GM21576 (cell line): ENCODE data around the gene STK33.

Source experiments
- ATAC-seq: cut with Tn5 transposase; IDR thresholded peaks from one replicate; pipeline ENCODE4 v1.9.1; 2021; ENCODE audit warnings: mild to moderate bottlenecking, moderate library complexity; ENCODE audit not compliant: unreplicated experiment

The STK33 gene

DNA sequence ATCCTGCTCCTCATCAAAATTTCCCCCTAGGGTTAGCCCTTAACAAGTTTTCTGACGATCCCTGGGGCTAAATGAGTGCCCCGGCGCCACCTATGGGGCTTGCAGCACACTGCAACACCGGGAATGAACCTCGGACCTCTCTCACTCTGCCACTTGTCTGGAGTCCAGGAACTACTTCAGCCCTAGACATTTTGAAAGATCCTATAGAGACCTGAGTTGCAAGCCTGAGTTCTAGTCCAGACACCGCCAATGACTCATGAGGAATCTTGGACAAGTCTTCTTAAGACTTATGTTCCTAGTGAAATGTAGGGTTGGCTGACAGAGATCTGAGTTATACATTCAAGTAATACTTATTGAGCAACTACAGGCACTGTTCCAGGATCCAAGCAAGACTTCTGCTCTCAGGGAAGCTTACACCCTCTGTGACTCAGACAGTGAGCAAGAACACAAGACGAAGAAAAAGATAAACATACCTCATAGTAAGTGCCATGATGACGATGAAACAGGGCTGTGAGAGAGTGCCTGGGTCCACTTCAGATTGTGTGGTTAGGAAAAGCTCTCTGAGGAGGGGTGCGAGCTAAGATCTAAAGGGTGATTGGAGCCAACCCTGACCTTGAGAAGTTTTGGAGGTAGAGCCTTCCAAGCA, 10.2 kb upstream of the STK33 start:
- ATAC-seq, result peak; percentile 82

DNA sequence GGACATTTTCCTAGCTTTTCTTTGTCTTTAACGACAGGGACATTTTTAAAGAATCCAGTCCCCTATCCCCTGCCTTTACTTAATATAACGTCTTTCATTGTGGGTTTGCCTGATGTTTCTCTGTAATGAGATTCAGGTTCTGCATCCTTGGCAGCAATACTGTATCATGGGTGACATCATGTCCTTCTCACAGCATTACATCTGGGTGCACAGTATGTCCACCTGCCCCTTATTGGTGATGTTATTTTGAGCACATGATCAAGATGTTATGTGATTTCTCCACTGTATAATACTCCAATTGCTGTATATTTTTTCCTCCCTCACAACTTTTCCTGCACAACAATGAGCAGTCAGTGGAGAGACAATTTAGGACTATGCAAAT, 9.7 kb upstream of the STK33 start:
- no peak for ATAC-seq

- no peak for ATAC-seq
These were observed 7.5 kb upstream of the STK33 start for GRCh38 chr11:8601376-8602133.

GRCh38 chr11:8598506-8598905, 4.5 kb upstream of the STK33 start:
- ATAC-seq, result no peak

GRCh38 chr11:8597182-8597581, 3.2 kb upstream of the STK33 start:
- ATAC-seq, result no peak

GRCh38 chr11:8596504-8597046, 2.5 kb upstream of the STK33 start:
- ATAC-seq, result no peak

GRCh38 chr11:8593455-8593854, 573 bp downstream of the STK33 start:
- ATAC-seq, result peak; percentile 19

DNA sequence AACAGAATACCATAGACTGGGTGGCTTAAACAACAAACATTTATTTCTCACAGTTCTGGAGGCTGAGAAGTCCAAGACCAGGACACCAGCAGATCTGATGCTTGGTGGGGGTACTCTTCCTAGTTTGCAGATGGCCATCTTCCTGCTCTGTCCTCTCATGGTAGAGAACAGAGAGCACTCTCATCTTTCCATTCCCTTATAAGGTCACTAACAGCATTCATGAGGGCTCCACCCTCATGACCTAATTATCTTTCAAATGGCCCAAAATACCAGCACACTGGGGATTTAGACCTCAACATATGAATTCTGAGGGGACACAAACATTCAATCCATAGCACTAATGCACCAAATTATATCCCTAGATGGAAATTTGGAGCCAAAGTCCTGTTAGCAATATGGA, 6.1 kb downstream of the STK33 start:
- ATAC-seq, result no peak

- no peak for ATAC-seq
These were observed 7.2 kb downstream of the STK33 start for GRCh38 chr11:8586805-8587204.

GRCh38 chr11:8586184-8586583, 7.8 kb downstream of the STK33 start:
- no peak for ATAC-seq

GRCh38 chr11:8584511-8584910, 9.5 kb downstream of the STK33 start:
- ATAC-seq, result no peak

DNA sequence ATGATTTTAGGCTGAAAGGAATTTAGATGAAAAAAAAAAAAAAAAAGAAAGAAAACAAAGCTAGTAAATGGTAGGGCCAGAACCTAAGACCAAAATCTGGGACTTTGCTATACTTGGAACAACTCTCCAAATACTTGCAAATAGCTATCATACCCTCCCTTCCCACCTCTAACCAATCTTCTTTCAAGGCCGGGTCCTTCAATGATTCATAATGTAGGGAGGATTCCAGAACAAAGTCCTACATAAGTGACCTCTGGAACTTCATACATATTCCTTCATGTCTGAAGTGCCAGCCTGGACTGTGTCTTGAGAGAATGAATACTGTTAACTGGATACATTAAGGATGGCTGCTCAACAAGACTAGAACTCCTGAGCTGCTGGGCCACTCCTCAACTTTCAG, 9.9 kb downstream of the STK33 start:
- no peak for ATAC-seq

DNA sequence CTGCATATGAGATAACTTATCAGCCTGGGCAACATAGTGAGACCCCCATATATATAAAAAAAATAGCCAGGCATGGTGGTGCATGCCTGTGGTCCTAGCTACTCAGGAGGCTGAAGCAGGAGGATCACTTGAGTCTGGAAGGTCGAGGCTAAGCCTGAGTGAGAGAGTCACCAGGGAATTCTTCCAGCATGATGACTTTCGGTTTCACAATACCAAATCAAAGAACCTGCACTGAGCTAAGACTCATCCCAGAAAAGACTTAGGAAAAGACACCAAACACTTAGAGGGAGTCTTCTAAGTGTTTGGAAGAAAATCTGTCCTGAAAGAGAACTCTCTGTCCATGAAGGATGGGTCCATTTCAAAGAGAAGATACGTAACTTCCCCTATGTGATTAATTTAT, 12.7 kb downstream of the STK33 start:
- ATAC-seq, result no peak

DNA sequence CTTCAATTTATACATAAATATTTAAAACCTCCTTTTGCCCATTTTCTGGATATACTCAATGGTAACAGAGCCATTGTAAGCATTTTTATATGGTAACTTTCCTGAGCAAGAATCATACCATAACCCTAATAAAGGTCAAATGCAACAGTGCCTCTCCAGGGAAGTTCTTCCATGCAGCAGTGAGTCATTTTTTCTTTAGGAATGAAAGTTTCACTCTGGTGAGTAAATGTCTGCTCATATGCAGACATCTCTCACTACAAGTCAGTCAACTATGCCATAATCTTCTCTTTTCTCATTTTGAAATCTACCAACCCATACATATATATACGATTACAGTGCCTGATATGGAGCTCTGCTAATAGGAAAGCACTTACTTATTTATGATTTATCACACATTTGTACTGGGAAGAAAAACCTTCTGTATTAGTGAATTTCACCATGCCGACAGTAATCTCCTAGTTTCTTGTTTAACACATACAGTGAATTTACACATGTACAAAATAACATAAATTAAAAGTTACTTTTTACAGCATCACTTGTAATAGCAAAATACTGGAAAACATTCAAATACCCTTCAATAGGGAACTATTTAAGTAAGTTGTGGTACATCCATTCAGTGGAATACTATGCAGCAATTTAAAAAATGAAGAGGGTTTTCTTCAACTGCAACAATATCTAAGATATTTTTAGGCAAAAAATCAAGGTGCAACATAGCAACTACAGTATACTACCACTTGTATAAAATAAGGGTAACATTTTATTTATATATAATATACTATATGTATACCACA, 16.0 kb downstream of the STK33 start:
- ATAC-seq, result no peak

DNA sequence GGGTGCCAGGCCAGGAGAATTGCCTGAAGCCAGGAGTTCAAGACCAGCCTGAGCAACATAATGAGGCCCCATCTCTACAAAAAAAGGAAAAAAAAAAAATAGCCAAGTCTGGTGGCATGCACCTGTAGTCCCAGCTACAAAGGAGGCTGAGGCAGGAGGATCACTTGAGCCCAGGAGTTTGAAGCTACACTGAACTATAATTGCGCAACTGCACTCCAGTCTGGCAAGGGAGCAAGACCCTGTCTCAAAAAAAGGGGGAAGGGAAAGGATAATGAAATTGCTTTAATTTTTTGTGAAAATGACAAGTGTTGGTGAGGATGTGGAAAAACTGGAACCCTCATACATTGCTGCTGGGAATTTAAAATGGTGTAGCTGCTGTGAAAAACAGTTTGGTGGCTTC, 19.2 kb downstream of the STK33 start:
- no peak for ATAC-seq

DNA sequence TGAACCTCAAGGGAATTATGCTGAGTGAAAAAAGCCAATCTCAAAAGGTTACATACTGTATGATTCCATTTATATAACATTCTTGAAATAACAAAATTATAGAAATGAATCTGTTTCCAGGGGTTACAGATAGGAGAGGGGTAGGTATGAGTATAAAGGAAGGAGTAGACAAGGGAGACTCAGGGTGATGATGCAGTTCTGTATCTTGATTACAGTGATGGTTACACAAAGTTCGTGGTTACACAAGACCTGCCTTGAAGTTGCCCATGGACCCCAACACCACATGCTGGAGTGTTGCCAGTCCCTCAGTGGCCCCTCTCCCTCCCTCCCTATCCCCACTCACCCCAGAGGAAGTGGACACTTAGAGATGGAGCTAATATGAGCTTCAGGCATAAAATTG, 20.3 kb downstream of the STK33 start:
- ATAC-seq, result no peak

GRCh38 chr11:8567602-8568198, 26.3 kb downstream of the STK33 start:
- ATAC-seq, result no peak

DNA sequence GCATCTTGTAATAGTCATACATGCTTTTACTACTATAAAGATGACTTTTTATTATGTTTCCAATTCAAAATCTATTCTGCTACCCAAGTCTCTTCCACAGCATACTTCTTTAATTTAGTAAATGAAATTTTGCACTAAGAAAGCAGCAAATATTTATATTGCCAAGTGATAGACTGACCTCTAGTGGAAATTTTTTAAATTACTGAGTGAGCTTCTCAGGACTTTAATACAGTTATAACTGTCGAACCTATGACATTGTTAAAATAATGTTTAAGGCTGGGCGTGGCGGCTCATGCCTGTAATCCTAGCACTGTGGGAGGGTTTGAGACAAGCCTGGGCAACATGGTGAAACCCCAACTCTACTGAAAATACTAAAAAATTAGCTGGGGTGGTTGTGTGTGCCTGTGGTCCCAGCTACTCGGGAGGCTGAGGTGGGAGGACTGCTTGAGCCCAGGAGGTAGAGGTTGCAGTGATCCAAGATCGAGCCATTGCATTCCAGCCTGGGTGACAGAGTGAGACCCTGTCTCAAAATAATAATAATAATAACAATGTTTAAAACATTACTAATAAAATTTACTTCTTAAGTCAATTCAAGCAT, 27.3 kb downstream of the STK33 start:
- no peak for ATAC-seq

DNA sequence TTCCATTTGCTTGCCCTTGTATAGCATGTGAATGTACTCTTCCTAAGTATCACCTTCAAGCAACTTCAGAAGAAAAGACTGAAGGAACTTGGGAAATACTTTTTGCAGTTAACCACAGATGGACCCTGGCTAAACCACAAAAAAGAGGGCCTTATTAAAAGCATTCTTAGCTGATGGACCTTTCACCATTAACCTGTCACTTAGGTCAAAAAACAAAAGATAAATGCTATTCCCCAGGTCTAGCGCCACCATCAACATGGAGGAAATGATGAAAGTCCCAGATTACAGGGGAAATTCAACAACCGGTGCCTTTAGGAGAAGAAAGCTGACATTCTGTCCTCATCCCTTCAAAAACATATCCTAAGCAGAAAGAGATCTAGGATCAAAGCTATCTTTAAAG, 29.5 kb downstream of the STK33 start:
- ATAC-seq, result no peak

DNA sequence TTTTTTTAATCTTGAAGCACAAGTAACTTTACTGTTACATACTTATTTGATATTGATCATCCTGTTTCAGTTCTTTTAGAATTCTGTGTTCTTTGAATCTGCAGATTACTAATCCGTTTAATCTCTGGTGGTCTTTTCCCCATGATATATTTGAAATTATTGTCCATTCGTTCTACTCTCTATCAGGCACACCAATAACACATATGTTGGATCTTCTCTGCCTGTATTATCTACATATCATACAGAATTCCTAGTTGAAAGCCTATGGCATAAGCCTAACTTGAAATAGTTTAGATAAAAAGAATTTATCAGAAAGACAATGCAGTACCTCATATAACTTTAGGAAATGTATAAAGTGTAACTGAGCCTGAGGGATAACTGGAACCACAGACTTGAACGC, 32.6 kb downstream of the STK33 start:
- no peak for ATAC-seq

DNA sequence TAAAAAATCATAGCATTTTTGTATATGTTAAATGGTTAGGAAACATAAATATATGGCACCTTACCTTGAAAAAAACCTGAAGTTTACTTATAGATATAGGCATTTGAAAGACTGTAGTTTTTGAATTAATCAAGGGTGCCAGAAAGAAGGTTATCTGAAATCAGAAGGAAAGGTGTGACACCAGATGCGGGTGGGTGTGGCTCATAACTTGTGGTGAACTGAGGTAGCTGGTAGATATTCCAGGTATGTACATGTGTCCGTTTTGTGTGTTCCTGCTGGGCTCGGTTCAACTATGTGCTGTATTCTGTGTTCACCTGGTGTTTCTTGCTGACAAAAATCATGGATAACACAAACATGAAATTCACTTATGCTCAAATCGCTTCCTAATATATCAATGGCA, 35.6 kb downstream of the STK33 start:
- no peak for ATAC-seq
